ENCODE results near the gene KLHL30.

The KLHL30 gene

DNA sequence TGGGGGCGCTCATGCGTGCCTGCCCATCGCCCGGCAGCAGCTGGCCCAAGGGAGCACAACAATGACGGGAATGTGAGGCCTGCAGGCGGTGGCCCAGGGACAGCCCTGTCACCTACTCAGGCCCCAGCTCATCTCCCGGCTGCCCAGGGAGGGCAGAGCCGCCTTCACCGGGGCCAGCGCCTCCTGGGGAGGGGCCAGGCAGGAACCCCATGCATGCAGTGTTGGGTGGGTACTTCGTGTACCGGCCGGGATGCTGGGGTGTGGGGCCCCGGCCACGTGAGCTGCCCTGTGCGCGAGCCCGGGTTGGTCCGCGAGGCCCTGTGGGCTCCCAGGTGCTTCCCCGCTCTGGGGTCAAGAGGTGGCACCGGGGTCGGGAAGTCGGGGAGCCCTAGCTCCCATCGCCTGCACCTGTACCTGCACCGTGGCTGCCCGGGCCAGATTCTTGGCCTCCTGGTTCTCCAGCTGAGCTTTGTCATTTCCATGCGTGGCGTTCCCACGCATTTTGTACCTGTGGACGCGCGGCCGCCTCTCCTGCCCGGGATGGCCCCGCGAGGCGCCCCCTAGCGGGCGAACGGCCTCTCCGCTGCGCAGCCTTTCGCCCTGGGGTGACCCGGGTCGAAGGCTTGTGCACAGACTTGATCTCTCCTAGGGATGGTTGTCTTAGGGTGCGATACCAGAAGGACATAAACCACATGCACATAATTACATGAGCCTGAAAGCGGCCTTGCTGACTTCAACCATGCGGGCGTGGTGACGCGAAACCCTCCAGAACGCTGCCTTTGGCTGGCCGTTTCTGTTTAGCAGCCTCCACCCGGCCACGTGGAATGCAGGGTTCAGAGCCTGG is 950 bp downstream of the KLHL30 start:
- TF ChIP-seq POLR2A (IDR thresholded peaks at IDR 0.05; ENCODE audit: low read length): no peak
- no peak for TF ChIP-seq GATA1 (IDR thresholded peaks at IDR 0.05; ENCODE audit: low read depth, low read length)
- DNase-seq: peak; percentile 51 to 70

DNA sequence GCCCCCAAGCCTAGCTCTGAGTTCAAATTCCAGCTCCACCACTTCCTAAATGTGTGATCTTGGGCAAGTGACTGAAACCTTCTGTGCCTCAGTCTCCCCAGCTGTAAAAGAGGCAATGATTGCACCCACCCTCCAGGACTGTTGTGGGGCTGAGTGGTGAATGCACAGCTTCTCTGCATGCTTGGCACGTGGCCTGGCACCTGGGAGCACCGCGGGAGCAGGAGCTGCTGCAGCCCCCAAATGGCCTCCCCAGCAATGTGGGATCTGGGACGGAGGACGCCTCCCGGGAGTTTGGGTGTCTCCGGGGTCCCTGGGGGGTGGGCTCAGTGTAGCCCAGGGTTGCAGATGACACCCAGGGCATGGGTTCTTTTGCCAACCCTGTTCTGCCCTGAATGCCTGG is 1.6 kb downstream of the KLHL30 start:
- DNase-seq: no peak
- TF ChIP-seq GATA1 (IDR thresholded peaks at IDR 0.05; ENCODE audit: low read depth, low read length) (no peak), POLR2A (IDR thresholded peaks at IDR 0.05; ENCODE audit: low read length) (no peak)

DNA sequence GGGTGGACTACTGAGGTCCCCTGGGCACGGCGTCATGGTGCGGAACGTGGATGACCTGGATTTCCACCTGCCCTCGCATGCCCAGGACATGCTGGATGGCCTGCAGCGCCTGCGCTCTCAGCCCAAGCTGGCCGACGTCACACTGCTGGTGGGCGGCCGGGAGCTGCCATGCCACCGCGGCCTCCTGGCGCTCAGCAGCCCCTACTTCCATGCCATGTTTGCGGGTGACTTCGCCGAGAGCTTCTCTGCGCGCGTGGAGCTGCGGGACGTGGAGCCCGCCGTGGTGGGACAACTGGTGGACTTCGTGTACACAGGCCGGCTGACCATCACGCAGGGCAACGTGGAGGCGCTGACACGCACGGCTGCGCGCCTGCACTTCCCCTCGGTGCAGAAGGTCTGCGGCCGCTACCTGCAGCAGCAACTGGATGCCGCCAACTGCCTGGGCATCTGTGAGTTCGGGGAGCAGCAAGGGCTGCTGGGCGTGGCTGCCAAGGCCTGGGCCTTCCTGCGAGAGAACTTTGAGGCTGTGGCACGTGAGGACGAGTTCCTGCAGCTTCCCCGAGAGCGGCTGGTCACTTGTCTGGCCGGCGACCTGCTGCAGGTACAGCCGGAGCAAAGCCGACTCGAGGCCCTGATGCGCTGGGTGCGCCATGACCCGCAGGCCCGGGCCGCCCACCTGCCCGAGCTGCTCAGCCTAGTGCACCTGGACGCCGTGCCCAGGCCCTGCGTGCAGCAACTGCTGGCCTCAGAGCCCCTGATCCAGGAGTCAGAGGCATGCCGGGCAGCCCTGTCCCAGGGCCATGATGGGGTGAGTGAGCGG is 2.5 kb downstream of the KLHL30 start:
- TF ChIP-seq POLR2A (IDR thresholded peaks at IDR 0.05; ENCODE audit: low read length) (no peak), GATA1 (IDR thresholded peaks at IDR 0.05; ENCODE audit: low read depth, low read length) (no peak)
- no peak for DNase-seq

DNA sequence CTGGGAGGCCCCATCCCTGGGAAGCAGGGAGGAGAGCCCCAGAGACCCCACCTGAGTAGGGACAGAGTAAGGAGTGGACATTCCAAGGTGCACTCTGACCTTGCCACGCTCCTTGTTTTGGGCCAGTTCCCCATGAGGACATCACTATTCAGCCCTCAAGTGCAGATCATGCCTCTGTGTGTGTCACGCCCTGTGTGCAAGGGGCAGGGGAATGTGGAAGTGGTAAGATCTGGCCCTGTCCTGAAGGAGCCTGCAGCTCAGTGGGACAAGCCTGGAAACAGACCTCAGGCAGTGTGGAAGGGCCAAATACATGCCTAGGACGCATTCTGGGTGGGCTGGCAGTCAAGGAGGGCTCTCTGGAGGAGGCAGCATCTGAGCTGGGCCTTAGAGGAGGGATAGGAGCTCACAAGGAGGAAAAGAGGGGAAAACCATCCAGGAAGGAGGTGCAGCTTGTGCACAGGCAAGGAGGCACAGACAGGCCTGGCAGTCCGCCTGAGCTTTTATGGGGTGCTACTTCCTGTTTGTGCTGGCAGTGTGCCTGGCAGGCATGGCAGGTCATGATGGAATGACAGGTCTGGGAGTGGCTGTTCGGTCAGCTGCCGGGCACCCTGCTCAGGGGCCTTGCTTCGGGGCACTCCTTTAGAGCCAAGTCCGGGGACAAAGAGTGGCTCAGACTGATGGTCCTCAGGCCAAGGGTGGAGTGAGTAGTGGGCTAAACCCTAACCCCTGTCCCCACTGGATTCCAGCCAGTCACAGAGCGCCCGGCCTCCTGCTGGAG is 3.3 kb downstream of the KLHL30 start:
- no peak for TF ChIP-seq POLR2A (IDR thresholded peaks at IDR 0.05; ENCODE audit: low read length)
- no peak for TF ChIP-seq GATA1 (IDR thresholded peaks at IDR 0.05; ENCODE audit: low read depth, low read length)
- DNase-seq: peak in 1 of 2 experiments; percentile 21

DNA sequence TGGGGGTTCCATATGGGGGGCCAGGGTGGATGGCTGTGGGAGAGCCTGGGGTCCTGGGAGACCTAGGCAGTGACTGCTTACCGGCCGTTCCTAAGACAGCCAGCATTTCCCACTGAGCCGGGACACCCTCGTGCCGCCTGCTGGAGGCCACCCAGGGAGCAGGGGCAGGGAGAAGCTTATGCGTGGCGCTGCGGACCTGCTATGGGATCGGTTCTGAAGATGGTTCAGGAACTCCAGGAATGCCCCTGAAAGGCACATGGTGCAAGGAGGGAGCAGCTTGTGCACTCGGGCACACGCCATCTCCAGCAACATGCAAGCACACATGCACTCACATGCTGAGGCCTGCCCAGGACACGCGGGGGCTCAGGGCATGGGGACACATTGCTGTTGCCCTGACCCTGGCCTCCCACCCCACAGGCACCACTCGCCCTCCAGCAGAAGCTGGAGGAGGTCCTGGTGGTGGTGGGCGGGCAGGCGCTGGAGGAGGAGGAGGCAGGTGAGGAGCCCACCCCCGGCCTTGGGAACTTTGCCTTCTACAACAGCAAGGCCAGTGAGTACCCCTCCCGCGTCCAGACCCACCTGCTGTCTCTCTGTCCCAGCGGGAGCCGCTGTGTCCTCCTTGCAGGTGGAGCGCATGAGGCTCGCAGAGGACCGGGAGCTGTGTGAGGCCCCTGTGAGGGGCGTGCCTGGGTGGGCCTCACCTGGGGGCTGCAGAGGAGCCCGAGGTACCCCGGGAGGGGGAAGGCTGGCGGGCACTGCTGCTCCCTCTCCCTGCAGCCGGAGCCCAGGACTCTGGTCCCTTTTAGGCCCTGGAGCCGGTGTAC is 4.1 kb downstream of the KLHL30 start:
- DNase-seq: no peak
- TF ChIP-seq GATA1 (IDR thresholded peaks at IDR 0.05; ENCODE audit: low read depth, low read length): no peak

DNA sequence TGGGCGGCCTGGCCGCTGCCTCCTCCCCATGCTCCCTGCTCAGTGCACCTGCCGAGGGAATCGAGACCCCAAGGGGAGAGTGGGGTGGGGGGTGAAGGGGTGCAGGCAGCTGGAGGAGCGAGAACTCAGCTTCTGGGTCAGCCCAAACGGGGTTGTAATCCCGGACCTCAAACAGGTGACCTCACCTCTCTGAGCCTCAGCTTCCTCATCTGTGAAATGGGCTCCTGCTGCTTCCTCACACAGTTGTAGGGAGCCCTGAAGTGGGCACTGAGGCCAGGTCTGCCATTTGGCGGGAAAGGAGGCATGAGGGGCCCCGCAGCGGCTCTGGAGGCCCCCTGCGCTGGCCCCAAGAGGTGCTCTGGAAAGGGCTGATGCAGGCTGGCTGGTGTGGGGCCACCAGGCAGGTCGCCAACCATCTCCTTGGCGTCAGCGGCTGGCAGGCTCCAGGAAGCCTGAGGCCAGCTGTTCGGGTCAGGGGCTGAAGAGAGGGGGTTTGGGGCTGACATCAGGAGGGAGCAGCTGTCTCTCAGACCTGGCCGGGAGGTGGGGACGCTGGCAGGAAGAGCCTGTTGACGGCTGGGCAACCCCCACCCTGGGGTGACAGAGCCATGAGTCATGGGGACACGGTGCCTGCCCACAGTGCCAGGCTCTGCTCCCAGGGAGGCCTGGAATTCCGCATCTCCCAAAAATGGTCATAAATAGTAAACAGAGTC is 4.9 kb downstream of the KLHL30 start:
- DNase-seq: no peak

DNA sequence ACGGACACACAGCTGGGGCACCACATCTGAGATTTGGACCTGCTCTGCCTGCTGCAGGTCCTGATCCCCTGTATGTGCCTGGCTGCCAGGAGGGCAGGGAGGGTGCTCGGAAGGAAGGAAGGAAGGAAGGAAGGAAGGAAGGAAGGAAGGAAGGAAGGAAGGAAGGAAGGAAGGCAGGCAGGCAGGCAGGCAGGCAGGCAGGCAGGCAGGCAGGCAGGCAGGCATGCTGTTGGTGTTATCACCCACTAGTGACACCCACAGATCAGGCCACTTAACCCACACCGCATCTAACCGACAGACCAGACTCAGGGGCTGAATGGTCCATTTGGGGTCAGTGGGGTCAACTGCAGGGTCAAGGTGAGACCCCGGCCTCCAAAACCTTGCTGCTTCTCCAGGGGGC is 5.8 kb downstream of the KLHL30 start:
- no peak for DNase-seq
- TF ChIP-seq GATA1 (IDR thresholded peaks at IDR 0.05; ENCODE audit: low read depth, low read length) (no peak), POLR2A (IDR thresholded peaks at IDR 0.05; ENCODE audit: low read length) (no peak)

More for the DNA sequence above, 4.9 kb downstream of the KLHL30 start:
- TF ChIP-seq POLR2A (IDR thresholded peaks at IDR 0.05; ENCODE audit: low read length): no peak
- TF ChIP-seq GATA1 (IDR thresholded peaks at IDR 0.05; ENCODE audit: low read depth, low read length): no peak

DNA sequence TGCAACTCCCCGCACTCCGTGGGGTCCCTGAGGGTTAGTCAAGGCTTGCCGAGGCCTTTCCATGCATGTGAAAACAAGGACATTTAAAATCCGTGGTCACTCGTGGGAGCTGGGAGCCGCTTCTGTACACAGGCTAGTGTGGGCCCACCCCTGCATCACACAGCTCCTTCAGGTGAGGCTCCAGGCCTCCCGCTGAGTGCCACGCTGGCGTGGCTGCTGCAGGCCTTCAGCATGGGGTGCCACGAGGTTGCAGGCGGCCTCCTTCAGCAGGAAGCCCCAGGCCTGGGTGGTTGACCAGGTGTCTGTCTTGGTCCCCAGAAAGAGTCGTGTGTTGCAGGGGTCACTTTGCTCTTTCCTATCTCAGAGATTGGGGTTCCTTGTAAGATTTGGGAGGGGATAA is 6.6 kb downstream of the KLHL30 start:
- DNase-seq: no peak
- TF ChIP-seq GATA1 (IDR thresholded peaks at IDR 0.05; ENCODE audit: low read depth, low read length): no peak
- TF ChIP-seq POLR2A (IDR thresholded peaks at IDR 0.05; ENCODE audit: low read length): no peak

DNA sequence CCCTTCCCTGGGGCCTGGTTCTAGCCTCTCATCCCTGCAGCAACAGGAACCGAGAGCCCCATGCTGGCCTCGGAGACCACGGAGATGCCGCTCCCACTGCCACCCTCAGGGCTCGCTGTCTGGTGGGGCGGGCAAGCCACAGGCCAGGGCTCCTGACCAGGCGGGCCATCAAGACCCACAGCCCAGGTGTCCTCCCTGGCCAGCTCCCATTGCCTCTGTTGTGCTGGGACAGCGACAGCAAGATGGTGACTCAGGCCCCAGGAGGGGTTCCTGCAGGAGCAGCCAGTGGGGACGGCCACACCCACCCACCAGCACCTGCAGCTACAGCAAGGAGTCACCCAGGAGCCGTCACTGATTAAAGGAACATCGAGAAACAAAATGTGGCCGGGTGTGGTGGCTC is 7.4 kb downstream of the KLHL30 start:
- TF ChIP-seq POLR2A (IDR thresholded peaks at IDR 0.05; ENCODE audit: low read length): no peak
- no peak for TF ChIP-seq GATA1 (IDR thresholded peaks at IDR 0.05; ENCODE audit: low read depth, low read length)
- DNase-seq: no peak

DNA sequence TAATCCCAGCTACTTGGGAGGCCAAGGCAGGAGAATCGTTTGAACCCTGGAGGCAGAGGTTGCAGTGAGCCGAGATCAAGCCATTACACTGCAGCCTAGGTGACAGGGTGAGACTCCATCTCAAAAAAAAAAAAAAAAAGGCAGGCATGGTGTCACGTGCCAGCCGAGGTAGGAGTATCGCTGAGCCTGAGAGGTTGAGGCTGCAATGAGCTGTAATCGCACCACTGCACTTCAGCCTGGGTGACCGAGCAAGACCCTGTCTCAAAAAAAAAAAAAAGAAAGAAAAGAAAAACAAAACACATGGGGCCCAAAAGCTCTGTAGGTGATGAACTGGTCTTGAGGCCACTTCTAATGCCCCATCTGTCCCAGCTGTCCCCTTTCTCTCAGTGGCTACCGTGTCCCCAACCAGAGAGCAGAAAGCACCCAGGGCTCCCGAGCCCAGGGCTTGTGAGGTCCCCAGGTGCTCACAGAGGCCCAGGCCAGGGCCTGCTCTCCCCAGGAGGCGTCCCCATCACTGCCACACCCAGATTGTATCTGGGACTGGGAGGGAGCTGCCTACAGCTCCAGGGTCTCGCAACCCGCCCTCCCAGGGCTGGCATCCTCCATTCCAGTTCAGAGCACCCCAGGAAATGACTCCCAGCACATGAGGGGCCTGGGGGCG is 8.5 kb downstream of the KLHL30 start:
- peak in 1 of 2 experiments; percentile 22 for DNase-seq
- no peak for TF ChIP-seq GATA1 (IDR thresholded peaks at IDR 0.05; ENCODE audit: low read depth, low read length)
- TF ChIP-seq POLR2A (IDR thresholded peaks at IDR 0.05; ENCODE audit: low read length): no peak

DNA sequence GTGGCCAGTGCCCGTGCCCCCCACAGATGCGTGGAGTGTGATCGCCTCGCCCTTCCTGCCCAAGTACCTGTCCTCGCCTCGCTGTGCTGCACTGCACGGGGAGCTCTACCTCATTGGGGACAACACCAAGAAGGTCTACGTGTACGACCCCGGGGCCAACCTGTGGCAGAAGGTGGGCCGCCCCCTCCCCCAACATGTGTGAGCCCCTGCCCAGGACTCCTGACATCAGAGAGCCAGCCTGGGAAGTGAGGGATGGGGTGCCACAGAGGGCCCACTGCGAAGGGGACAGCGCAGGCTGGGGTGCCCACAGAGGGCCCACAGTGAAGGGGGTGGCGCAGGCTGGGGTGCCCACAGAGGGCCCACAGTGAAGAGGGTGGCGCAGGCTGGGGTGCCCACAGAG is 10.5 kb downstream of the KLHL30 start:
- no peak for TF ChIP-seq POLR2A (IDR thresholded peaks at IDR 0.05; ENCODE audit: low read length)
- DNase-seq: no peak

DNA sequence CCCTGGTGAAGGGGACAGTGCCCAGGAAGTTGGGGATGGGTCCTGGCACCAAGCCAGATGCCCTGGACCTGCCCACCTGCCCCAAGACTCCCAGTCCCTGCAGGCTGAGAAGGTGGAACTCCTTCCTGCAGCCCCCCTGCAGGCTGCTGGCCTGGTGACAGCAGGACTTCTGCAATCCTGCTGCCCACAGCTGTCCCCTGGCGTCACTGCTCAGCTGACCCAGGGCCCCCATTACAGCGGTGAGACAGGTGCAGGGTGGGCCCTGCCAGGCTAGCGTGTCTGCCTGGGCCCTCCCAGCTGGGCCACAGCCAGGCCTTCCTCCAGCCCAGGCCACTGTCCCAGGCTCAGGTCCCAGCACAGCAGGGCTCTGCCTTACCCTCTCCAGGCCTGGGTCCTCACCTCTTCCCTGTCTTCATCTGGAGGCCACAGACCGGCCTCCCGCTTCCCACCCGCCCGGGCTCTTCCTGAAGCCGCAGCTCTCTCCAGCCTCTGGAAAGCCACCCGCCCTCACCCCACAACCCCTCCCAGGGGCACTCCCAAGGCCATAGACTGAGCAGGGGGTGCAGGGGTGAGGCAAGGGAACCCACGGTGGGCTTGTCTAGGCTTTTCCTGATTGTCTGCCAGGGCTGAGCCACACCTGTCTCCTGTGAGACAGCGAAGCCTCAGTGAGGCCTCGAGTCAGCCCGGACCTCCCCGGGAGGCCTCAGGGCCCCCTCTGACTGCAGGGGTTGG is 11.5 kb downstream of the KLHL30 start:
- no peak for DNase-seq
- no peak for TF ChIP-seq POLR2A (IDR thresholded peaks at IDR 0.05; ENCODE audit: low read length)
- no peak for TF ChIP-seq GATA1 (IDR thresholded peaks at IDR 0.05; ENCODE audit: low read depth, low read length)
